ENCODE data around the gene CHCHD6. TPM values are rescaled to one million over a fixed set of nuclear protein-coding genes. Genes with fewer than 3 reads are reported as not detected.

CHCHD6 gene
- total and polyA plus RNA-seq, 2 donors: 10.5 to 14.2 TPM

DNA sequence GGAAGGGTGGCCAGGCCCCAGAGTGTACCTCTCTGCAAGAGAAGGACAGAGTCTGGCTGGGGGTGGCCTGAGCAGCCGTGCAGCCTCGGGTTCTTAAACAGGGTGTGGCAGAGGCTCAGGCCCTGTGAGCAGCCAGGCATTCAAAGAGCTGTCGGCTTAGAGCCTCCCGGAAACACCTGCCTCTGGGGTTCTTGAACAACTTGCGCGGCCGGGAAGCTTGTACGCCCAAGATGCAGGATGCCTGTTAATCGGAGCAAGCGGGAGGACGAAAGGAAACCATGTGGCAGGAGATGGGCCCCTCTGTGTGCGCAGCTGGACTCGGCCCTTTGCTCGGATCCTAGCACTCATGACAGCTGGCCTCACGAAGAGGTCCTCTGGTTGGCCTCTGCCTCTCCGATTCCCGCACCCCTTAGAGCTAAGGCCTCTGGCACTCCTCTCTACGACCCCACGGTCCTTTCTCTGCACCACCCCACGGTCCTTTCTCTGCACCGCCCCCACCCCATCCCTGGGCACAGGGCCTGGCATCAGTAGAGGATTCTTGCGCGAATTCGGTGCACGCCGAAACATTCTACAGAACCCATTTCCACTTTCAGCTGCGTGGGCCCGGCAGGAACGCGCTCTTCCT is 25.2 kb upstream of the CHCHD6 start:
- Histone ChIP-seq H3K27ac (ENCODE audit: low read depth in 1 of 2, low read length in 1 of 2) (peak overlapping the region in 1 of 2 donors; percentile 55), H3K4me3 (ENCODE audit: low read length in 2 of 2) (peak overlapping the region; percentile 29 to 44), H3K4me1 (ENCODE audit: control insufficient read depth in 2 of 2, insufficient read depth in 2 of 2, low read length in 2 of 2) (peaks cover 3 to 24% of the 10 kb centered on the region in 2 donors), H3K36me3 (ENCODE audit: control insufficient read depth in 2 of 2, insufficient read depth in 2 of 2, low read length in 1 of 2) (no peaks in the 10 kb centered on the region), H3K27me3 (ENCODE audit: control insufficient read depth in 2 of 2, insufficient read depth in 1 of 2, low read length in 1 of 2) (peaks cover 0 to 8% of the 10 kb centered on the region in 2 donors), H3K9me3 (ENCODE audit: control insufficient read depth in 2 of 2, insufficient read depth in 1 of 2, low read length in 1 of 2) (no peaks in the 10 kb centered on the region)
- DNase-seq (ENCODE audit: low read depth in 6 of 9, low spot score in 9 of 9): peak in 4 of 9 donors; percentile 26 to 70 (median 40)
- 36% methylated on average over 30 of the region's 30 CpGs for WGBS

GRCh38 chr3:126679318-126679751 is 24.7 kb upstream of the CHCHD6 start:
- Histone ChIP-seq H3K36me3 (ENCODE audit: control insufficient read depth in 2 of 2, insufficient read depth in 2 of 2, low read length in 1 of 2) (no peaks in the 10 kb centered on the region), H3K9me3 (ENCODE audit: control insufficient read depth in 2 of 2, insufficient read depth in 1 of 2, low read length in 1 of 2) (peaks cover 0 to 2% of the 10 kb centered on the region in 2 donors), H3K4me3 (ENCODE audit: low read length in 2 of 2) (peak overlapping the region; percentile 29 to 44), H3K27me3 (ENCODE audit: control insufficient read depth in 2 of 2, insufficient read depth in 1 of 2, low read length in 1 of 2) (peaks cover 0 to 8% of the 10 kb centered on the region in 2 donors), H3K4me1 (ENCODE audit: control insufficient read depth in 2 of 2, insufficient read depth in 2 of 2, low read length in 2 of 2) (peaks cover 7 to 29% of the 10 kb centered on the region in 2 donors), H3K27ac (ENCODE audit: low read depth in 1 of 2, low read length in 1 of 2) (peak overlapping the region in 1 of 2 donors; percentile 55)
- 7% methylated on average over 20 of the region's 20 CpGs for WGBS
- peak; percentile 41 to 84 (median 64) for DNase-seq (ENCODE audit: low read depth in 6 of 9, low spot score in 9 of 9)

DNA sequence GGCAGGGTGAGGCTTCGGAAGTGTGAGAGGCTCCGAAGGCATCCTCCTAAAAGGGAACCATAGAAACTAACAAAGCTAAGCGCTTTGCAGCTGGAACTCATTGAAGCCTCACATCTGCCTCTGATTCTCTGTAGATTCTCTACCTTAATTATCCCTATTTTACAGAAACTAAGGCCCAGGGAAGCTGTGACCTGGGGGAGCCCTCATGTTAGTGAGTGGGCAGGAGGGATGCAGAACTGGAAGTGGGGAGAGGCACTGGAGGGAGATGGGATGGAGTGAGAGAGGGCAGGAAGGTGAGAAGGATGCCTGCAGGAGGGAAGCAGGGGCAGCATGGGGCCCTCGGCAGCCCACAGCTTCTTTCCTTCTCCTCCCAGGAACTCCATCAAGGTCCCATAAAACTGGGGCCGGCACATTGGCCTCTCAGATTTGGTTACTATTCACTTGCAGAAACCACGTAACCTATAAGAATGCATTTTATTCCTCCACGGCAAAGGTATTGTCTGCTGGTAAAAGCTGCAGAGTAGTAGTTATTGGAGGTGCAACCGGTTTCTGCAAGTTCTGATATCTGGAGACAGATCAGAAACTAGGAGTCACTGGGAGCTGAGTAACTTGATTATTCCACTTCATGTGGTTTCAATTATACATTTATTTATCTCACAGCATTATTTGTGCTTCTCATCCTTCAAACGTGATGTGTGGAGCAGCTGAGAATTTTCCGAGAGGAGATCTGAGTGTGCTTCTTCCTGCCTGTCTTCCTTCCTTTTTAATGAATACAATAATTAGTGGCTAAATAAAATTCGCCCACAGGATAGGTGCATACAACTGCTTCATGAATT is 24.0 kb upstream of the CHCHD6 start:
- DNase-seq (ENCODE audit: low read depth in 6 of 9, low spot score in 9 of 9): no peak
- Histone ChIP-seq H3K4me3 (ENCODE audit: low read length in 2 of 2) (no peak overlapping the region), H3K27me3 (ENCODE audit: control insufficient read depth in 2 of 2, insufficient read depth in 1 of 2, low read length in 1 of 2) (peaks cover 0 to 8% of the 10 kb centered on the region in 2 donors), H3K4me1 (ENCODE audit: control insufficient read depth in 2 of 2, insufficient read depth in 2 of 2, low read length in 2 of 2) (peaks cover 10 to 30% of the 10 kb centered on the region in 2 donors), H3K27ac (ENCODE audit: low read depth in 1 of 2, low read length in 1 of 2) (no peak overlapping the region), H3K36me3 (ENCODE audit: control insufficient read depth in 2 of 2, insufficient read depth in 2 of 2, low read length in 1 of 2) (no peaks in the 10 kb centered on the region), H3K9me3 (ENCODE audit: control insufficient read depth in 2 of 2, insufficient read depth in 1 of 2, low read length in 1 of 2) (peaks cover under 1 to 9% of the 10 kb centered on the region in 2 donors)
- WGBS: 93% methylated on average over 11 of the region's 11 CpGs

DNA sequence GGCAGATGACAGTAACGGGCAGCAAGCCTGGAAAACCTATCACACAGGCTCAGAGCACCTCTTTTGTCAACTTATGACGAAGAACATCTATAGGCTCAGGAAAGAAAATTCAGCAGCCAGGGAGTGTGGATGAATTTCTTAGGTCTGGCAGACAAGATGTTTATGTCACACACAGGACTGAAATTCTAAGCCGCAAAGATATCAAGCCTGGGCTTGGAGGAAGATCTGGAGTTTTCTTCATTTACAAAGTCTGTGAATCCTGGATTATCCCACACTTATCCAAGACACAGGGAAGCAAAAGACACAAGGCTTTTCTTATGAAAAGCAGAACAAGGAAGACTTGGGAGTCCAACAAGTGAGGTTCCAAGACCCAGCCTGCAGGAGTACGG is 23.4 kb upstream of the CHCHD6 start:
- no peaks in the 10 kb centered on the region for H3K36me3 ChIP-seq (ENCODE audit: control insufficient read depth in 2 of 2, insufficient read depth in 2 of 2, low read length in 1 of 2)
- peaks cover 0 to 8% of the 10 kb centered on the region in 2 donors for H3K27me3 ChIP-seq (ENCODE audit: control insufficient read depth in 2 of 2, insufficient read depth in 1 of 2, low read length in 1 of 2)
- WGBS: 96% methylated on average over 4 of the region's 4 CpGs
- H3K4me1 ChIP-seq (ENCODE audit: control insufficient read depth in 2 of 2, insufficient read depth in 2 of 2, low read length in 2 of 2): peaks cover 10 to 30% of the 10 kb centered on the region in 2 donors
- peaks cover 1 to 10% of the 10 kb centered on the region in 2 donors for H3K9me3 ChIP-seq (ENCODE audit: control insufficient read depth in 2 of 2, insufficient read depth in 1 of 2, low read length in 1 of 2)
- H3K4me3 ChIP-seq (ENCODE audit: low read length in 2 of 2): no peak overlapping the region
- no peak for DNase-seq (ENCODE audit: low read depth in 6 of 9, low spot score in 9 of 9)
- H3K27ac ChIP-seq (ENCODE audit: low read depth in 1 of 2, low read length in 1 of 2): no peak overlapping the region

GRCh38 chr3:126682009-126682408 is 22.0 kb upstream of the CHCHD6 start:
- WGBS: 95% methylated on average over 2 of the region's 2 CpGs

GRCh38 chr3:126683069-126683468 is 21.0 kb upstream of the CHCHD6 start:
- Histone ChIP-seq H3K27ac (ENCODE audit: low read depth in 1 of 2, low read length in 1 of 2) (no peak overlapping the region), H3K36me3 (ENCODE audit: control insufficient read depth in 2 of 2, insufficient read depth in 2 of 2, low read length in 1 of 2) (no peaks in the 10 kb centered on the region), H3K27me3 (ENCODE audit: control insufficient read depth in 2 of 2, insufficient read depth in 1 of 2, low read length in 1 of 2) (peaks cover 0 to 8% of the 10 kb centered on the region in 2 donors), H3K4me1 (ENCODE audit: control insufficient read depth in 2 of 2, insufficient read depth in 2 of 2, low read length in 2 of 2) (peaks cover 10 to 30% of the 10 kb centered on the region in 2 donors), H3K9me3 (ENCODE audit: control insufficient read depth in 2 of 2, insufficient read depth in 1 of 2, low read length in 1 of 2) (peaks cover 1 to 10% of the 10 kb centered on the region in 2 donors), H3K4me3 (ENCODE audit: low read length in 2 of 2) (no peak overlapping the region)
- DNase-seq (ENCODE audit: low read depth in 6 of 9, low spot score in 9 of 9): no peak
- 84% methylated on average over 5 of the region's 5 CpGs for WGBS

More at GRCh38 chr3:126682009-126682408, 22.0 kb upstream of the CHCHD6 start:
- no peak for DNase-seq (ENCODE audit: low read depth in 6 of 9, low spot score in 9 of 9)
- Histone ChIP-seq H3K4me1 (ENCODE audit: control insufficient read depth in 2 of 2, insufficient read depth in 2 of 2, low read length in 2 of 2) (peaks cover 10 to 30% of the 10 kb centered on the region in 2 donors), H3K4me3 (ENCODE audit: low read length in 2 of 2) (no peak overlapping the region), H3K27me3 (ENCODE audit: control insufficient read depth in 2 of 2, insufficient read depth in 1 of 2, low read length in 1 of 2) (peaks cover 0 to 8% of the 10 kb centered on the region in 2 donors), H3K9me3 (ENCODE audit: control insufficient read depth in 2 of 2, insufficient read depth in 1 of 2, low read length in 1 of 2) (peaks cover 1 to 10% of the 10 kb centered on the region in 2 donors), H3K27ac (ENCODE audit: low read depth in 1 of 2, low read length in 1 of 2) (no peak overlapping the region), H3K36me3 (ENCODE audit: control insufficient read depth in 2 of 2, insufficient read depth in 2 of 2, low read length in 1 of 2) (no peaks in the 10 kb centered on the region)

DNA sequence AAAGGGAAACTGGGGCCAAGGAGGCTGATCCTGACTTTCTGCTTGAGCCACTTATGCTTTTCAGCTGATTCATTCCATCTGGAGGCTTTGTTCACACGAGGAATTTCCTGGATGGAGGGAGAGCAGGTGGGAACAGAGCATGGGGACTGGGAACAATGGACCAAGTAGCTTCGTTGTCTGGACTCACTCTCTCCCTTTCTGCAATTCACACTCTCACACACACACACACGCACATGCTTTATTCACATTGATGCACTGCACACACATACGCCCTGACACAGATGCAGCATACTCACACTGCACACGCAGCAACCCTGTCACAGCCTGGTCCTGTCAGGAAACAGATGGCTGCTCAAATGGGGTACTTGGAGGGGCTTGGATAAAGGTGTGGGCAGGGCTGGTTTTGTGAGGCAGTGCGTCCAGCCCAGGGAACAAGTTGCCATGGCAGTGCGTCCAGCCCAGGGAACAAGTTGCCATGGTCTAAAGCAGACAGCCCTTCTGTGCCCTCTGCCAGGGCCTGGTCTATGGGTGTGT is 19.8 kb upstream of the CHCHD6 start:
- no peaks in the 10 kb centered on the region for H3K36me3 ChIP-seq (ENCODE audit: control insufficient read depth in 2 of 2, insufficient read depth in 2 of 2, low read length in 1 of 2)
- WGBS: 56% methylated on average over 7 of the region's 7 CpGs
- H3K27me3 ChIP-seq (ENCODE audit: control insufficient read depth in 2 of 2, insufficient read depth in 1 of 2, low read length in 1 of 2): no peaks in the 10 kb centered on the region
- H3K4me3 ChIP-seq (ENCODE audit: low read length in 2 of 2): no peak overlapping the region
- peaks cover 1 to 10% of the 10 kb centered on the region in 2 donors for H3K9me3 ChIP-seq (ENCODE audit: control insufficient read depth in 2 of 2, insufficient read depth in 1 of 2, low read length in 1 of 2)
- no peak for DNase-seq (ENCODE audit: low read depth in 6 of 9, low spot score in 9 of 9)
- peaks cover 10 to 19% of the 10 kb centered on the region in 2 donors for H3K4me1 ChIP-seq (ENCODE audit: control insufficient read depth in 2 of 2, insufficient read depth in 2 of 2, low read length in 2 of 2)
- H3K27ac ChIP-seq (ENCODE audit: low read depth in 1 of 2, low read length in 1 of 2): no peak overlapping the region

DNA sequence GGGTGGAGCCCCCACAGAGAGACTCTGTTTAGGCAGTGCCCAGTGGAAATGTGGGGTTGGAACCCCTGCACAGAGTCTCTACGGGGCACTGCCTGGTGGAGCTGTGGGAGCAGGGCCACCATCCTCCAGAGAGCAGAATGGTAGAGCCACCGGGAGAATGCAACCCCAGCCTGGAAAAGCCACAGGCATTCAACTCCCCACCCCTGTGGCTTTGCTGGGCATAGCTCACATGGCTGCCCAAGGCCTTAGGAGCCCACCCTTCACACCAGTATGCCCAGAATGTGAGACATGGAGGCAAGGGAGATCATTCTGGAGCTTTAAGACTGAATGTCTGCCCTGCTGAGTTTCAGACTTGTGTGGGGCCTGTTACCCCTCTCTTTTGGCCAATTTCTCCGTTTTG is 19.0 kb upstream of the CHCHD6 start:
- Histone ChIP-seq H3K4me1 (ENCODE audit: control insufficient read depth in 2 of 2, insufficient read depth in 2 of 2, low read length in 2 of 2) (peaks cover 10 to 13% of the 10 kb centered on the region in 2 donors), H3K36me3 (ENCODE audit: control insufficient read depth in 2 of 2, insufficient read depth in 2 of 2, low read length in 1 of 2) (no peaks in the 10 kb centered on the region), H3K4me3 (ENCODE audit: low read length in 2 of 2) (no peak overlapping the region), H3K27me3 (ENCODE audit: control insufficient read depth in 2 of 2, insufficient read depth in 1 of 2, low read length in 1 of 2) (no peaks in the 10 kb centered on the region), H3K9me3 (ENCODE audit: control insufficient read depth in 2 of 2, insufficient read depth in 1 of 2, low read length in 1 of 2) (peaks cover 1 to 10% of the 10 kb centered on the region in 2 donors), H3K27ac (ENCODE audit: low read depth in 1 of 2, low read length in 1 of 2) (no peak overlapping the region)
- no peak for DNase-seq (ENCODE audit: low read depth in 6 of 9, low spot score in 9 of 9)
- 97% methylated on average over 3 of the region's 3 CpGs for WGBS

DNA sequence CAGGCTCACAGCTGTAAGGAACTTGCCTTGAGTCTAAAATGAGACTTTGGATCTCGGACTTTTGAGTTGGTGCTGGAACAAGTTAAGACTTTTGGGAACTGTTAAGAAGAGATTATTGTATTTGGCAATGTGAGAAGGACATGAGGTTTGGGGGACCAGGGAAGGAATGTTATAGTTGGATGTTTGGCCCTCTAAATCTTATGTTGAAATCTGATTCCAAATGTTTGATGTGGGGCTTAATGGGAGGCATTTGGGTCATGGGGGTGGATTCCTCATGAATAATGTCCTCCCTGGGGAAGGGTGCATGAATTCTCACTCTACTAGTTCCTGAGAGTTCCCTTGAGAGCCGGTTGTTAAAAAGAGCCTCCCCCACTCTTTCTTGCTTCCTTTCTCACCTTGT is 18.5 kb upstream of the CHCHD6 start:
- Histone ChIP-seq H3K27me3 (ENCODE audit: control insufficient read depth in 2 of 2, insufficient read depth in 1 of 2, low read length in 1 of 2) (no peaks in the 10 kb centered on the region), H3K36me3 (ENCODE audit: control insufficient read depth in 2 of 2, insufficient read depth in 2 of 2, low read length in 1 of 2) (no peaks in the 10 kb centered on the region), H3K4me1 (ENCODE audit: control insufficient read depth in 2 of 2, insufficient read depth in 2 of 2, low read length in 2 of 2) (peaks cover 10 to 13% of the 10 kb centered on the region in 2 donors), H3K9me3 (ENCODE audit: control insufficient read depth in 2 of 2, insufficient read depth in 1 of 2, low read length in 1 of 2) (peaks cover 1 to 10% of the 10 kb centered on the region in 2 donors), H3K4me3 (ENCODE audit: low read length in 2 of 2) (no peak overlapping the region), H3K27ac (ENCODE audit: low read depth in 1 of 2, low read length in 1 of 2) (no peak overlapping the region)
- no peak for DNase-seq (ENCODE audit: low read depth in 6 of 9, low spot score in 9 of 9)
- WGBS: 76% methylated on average over 2 of the region's 2 CpGs
